ENCODE measurements around the gene PEX5L.

Gene PEX5L

DNA sequence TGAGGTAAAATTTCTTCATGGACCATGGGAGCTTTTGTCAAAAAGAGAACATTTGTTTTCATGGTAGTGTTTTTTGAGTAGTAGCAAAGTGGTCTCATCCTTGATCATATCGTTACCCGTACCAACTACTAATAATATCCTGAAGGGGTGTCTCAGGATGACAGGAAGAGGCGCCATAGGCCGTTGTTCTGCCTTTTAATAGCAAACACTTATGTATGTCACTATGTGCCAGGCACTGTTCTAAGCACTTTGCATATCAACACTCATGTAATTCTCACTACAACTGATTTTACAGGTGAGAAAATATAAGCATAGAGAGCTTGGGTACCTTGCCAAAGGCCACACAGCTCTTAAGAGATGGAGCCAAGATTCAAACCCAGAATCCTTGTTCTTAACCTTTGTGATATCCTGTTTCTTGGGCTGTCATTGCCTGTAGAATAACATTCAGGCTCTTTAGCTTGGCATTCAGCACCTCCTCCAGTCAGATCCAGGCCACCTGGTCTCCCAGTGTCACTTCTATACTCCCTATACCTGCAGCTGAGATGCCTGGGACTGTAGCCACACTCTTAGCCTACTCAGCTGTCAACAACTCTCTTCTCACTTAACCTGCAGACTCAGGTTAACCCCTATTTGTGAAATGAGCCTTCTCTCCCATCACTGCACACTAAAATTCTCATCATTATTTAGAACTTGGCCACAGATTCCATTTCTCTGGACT, 270.2 kb downstream of the PEX5L start:
- DNase-seq, result no peak

DNA sequence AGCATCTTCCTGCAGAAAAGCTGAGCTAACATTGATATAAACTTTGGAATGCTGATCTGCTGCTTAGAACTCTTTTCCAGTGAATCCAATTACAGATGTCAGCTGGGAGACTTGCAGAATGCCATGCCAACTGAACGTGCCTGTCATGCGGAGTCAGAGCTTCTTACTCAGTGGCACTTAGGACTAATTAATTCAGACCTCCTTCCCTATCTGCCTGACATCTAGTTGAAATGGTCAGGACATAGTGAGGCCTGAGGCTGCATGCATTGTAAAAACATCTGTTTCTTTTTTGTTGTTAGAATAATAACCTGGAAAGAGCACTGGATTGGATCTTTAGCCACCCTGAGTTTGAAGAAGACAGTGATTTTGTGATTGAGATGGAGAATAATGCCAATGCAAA, 271.3 kb downstream of the PEX5L start:
- DNase-seq, result no peak

DNA sequence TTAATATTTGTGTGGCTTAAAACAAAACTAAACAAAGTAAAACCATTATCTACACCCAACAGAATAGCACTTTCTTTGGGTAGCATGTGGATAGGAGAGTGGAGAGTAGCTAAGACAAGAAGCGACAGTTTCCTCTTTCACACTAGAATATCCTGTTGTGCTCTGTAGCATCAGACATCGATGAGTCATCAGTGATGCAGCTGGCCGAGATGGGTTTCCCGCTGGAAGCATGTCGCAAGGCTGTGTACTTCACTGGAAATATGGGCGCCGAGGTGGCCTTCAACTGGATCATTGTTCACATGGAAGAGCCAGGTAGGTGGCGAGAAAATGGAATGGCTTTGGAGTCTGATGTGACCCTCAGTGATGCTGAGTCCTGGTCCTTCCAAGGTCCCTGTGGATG, 275.8 kb downstream of the PEX5L start:
- DNase-seq, result no peak

DNA sequence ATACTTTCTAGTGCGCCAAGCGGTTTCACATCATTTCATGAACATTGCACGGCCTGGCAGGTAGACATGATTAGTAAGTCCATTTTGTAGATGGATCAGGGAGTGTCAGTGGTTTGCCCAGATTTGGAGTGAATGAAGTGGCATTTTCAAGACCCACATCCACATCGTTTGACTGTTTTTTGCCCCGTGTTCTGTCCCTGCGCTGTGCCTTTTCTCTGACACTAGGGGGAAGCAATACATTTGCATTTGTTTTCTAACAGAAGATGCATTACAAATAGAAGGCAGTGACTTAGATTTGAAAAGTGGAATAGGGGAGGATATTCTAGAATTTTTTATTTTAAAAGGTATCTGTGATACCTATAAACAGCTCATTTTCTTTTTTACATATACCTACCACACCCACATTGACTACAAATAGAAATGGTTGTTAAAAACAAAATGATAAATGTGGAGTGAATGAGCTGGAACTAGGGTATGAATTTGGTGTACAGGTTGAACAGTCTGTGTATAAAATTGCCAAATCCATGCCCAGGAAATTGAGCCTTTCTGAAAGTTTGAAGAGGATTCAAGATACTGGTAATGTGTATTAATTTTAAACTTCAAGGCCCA, 285.9 kb downstream of the PEX5L start:
- peak; percentile 61 for DNase-seq

DNA sequence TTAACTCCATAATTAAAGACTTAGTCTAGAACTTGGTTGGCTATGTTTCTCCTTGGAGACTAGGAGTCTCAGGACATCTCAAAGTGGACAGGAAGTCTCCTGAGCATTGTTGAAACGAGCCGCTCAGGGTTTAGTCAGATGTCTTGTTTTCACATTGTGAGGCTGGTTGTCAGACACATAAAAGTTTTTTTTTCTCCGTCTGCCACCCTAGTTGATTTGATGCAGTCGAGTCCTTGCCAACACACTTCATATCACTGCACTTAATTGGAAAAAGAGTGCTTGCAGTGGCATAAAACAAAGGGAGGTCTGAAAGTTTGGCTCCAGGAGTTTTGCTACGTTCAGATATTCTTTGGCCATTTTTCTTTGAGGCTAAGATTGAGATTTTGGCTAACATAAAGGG, 291.0 kb downstream of the PEX5L start:
- no peak for DNase-seq

DNA sequence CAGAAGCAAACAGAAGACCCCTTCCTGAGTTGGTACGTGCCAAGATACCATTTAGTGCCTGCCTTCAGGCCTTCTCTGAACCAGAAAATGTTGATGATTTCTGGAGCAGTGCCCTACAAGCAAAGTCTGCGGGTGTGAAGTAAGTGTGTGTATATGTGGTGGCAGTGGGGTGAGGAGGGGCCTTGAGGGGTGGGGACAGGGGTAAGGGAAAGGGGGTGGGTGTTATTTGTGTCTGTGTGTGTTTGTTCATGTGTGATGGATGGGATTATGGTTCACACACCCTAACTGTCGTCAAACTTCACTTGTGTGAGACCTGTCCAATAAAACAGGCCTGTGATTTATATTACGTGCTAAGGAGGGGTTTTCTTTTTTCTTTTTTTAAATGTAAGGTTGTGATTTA, 291.7 kb downstream of the PEX5L start:
- no peak for DNase-seq

Measured in hematopoietic multipotent progenitor cell treated with erythropoietin and hydrocortisone succinate and interleukin-3 and kit ligand, for 6 days (in vitro differentiated cells).